ENCODE results near the gene TVP23C. TPM values are rescaled to one million over a fixed set of nuclear protein-coding genes. Genes with fewer than 3 reads are reported as not detected.

TVP23C gene
- polyA plus RNA-seq, 1 experiment = 21.1 TPM

- ChIA-PET POLR2A (no interaction called here), CTCF (no interaction called here)
- TF ChIP-seq, protein P1, sequence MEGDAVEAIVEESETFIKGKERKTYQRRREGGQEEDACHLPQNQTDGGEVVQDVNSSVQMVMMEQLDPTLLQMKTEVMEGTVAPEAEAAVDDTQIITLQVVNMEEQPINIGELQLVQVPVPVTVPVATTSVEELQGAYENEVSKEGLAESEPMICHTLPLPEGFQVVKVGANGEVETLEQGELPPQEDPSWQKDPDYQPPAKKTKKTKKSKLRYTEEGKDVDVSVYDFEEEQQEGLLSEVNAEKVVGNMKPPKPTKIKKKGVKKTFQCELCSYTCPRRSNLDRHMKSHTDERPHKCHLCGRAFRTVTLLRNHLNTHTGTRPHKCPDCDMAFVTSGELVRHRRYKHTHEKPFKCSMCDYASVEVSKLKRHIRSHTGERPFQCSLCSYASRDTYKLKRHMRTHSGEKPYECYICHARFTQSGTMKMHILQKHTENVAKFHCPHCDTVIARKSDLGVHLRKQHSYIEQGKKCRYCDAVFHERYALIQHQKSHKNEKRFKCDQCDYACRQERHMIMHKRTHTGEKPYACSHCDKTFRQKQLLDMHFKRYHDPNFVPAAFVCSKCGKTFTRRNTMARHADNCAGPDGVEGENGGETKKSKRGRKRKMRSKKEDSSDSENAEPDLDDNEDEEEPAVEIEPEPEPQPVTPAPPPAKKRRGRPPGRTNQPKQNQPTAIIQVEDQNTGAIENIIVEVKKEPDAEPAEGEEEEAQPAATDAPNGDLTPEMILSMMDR (IDR thresholded peaks at IDR 0.05; ENCODE audit: low read depth, low read length) = no peak
- Histone ChIP-seq H3K9me3 (ENCODE audit: control insufficient read depth, insufficient read depth, low read length) (peaks cover 7% of the 10 kb centered on the region; the same call in 1 of the 2 replicates), H3K4me3 (ENCODE audit: low read depth, low read length) (no peak within 1 kb of the TSS), H3K27me3 (ENCODE audit: control insufficient read depth, insufficient read depth, low read length) (no peaks in the 10 kb centered on the region), H3K27ac (ENCODE audit: low read depth, low read length) (no peak within 1 kb of the TSS)
- no peak for DNase-seq (ENCODE audit: low read depth, low spot score)
These were observed 95.7 kb downstream of the TVP23C start, which contains the start of gene CDRT4 for GRCh38 chr17:15467592-15467991. Gene CDRT4, minus strand, starts transcription at chr17:15467621. Its CDS starts 27,383 bp downstream, at chr17:15440238.

GRCh38 chr17:15466131-15466530, 97.2 kb downstream of the TVP23C start:
- H3K9me3 ChIP-seq (ENCODE audit: control insufficient read depth, insufficient read depth, low read length) = peaks cover 7% of the 10 kb centered on the region; the same call in 1 of the 2 replicates
- TF ChIP-seq, protein P1 (IDR thresholded peaks at IDR 0.05; ENCODE audit: low read depth, low read length) = no peak
- no peak overlapping the region for H3K27ac ChIP-seq (ENCODE audit: low read depth, low read length)
- H3K27me3 ChIP-seq (ENCODE audit: control insufficient read depth, insufficient read depth, low read length) = no peaks in the 10 kb centered on the region
- no peak overlapping the region for H3K4me3 ChIP-seq (ENCODE audit: low read depth, low read length)
- CTCF ChIA-PET = interaction anchor here (0.7 to 1.8 kb wide), 3 partner anchors 37 to 202 kb away, joined by 3 to 6 read pairs (median 4); no protein-coding TSS in a partner anchor
- POLR2A ChIA-PET = interaction anchor here (0.6 to 0.7 kb wide), 2 partner anchors 204 to 205 kb away, joined by 3 to 4 read pairs; no protein-coding TSS in a partner anchor
- no peak for DNase-seq (ENCODE audit: low read depth, low spot score)

GRCh38 chr17:15465045-15465701, 98.1 kb downstream of the TVP23C start:
- H3K9me3 ChIP-seq (ENCODE audit: control insufficient read depth, insufficient read depth, low read length) = peaks cover 7% of the 10 kb centered on the region; the same call in 1 of the 2 replicates
- TF ChIP-seq, protein P1 (IDR thresholded peaks at IDR 0.05; ENCODE audit: low read depth, low read length) = no peak
- H3K4me3 ChIP-seq (ENCODE audit: low read depth, low read length) = no peak overlapping the region
- H3K27me3 ChIP-seq (ENCODE audit: control insufficient read depth, insufficient read depth, low read length) = no peaks in the 10 kb centered on the region
- POLR2A ChIA-PET = no interaction called here
- no peak overlapping the region for H3K27ac ChIP-seq (ENCODE audit: low read depth, low read length)
- no peak for DNase-seq (ENCODE audit: low read depth, low spot score)
- CTCF ChIA-PET = interaction anchor here (1.8 kb wide), 1 partner anchor 38 kb away, joined by 6 read pairs; no protein-coding TSS in a partner anchor

GRCh38 chr17:15464231-15464985, 98.9 kb downstream of the TVP23C start:
- POLR2A ChIA-PET = interaction anchor here (1.2 to 1.8 kb wide), 4 partner anchors 16 to 202 kb away, joined by 3 to 13 read pairs (median 4); no protein-coding TSS in a partner anchor
- H3K27me3 ChIP-seq (ENCODE audit: control insufficient read depth, insufficient read depth, low read length) = no peaks in the 10 kb centered on the region
- CTCF ChIA-PET = interaction anchor here (1.5 kb wide), 1 partner anchor 39 kb away, joined by 11 read pairs; no protein-coding TSS in a partner anchor
- TF ChIP-seq, protein P1 (IDR thresholded peaks at IDR 0.05; ENCODE audit: low read depth, low read length) = no peak
- DNase-seq (ENCODE audit: low read depth, low spot score) = no peak
- no peak overlapping the region for H3K27ac ChIP-seq (ENCODE audit: low read depth, low read length)
- H3K4me3 ChIP-seq (ENCODE audit: low read depth, low read length) = no peak overlapping the region
- peaks cover 7% of the 10 kb centered on the region; the same call in 1 of the 2 replicates for H3K9me3 ChIP-seq (ENCODE audit: control insufficient read depth, insufficient read depth, low read length)

All from AG04450 (cell line).